Stimulated activated CD8-positive, alpha-beta memory T cell treated with anti-CD3 and anti-CD28 coated beads, Interleukin-15, amount 100 ng/mL, for 4 hours (primary cell): ENCODE data around the gene SF3A1.

Experiments used
- DNase-seq, 2 donors: peaks; one replicate each; pipeline ENCODE4 v3.0.0-alpha.2; 2020; ENCODE audit warnings: low read depth in 2 of 2

Gene SF3A1

DNA sequence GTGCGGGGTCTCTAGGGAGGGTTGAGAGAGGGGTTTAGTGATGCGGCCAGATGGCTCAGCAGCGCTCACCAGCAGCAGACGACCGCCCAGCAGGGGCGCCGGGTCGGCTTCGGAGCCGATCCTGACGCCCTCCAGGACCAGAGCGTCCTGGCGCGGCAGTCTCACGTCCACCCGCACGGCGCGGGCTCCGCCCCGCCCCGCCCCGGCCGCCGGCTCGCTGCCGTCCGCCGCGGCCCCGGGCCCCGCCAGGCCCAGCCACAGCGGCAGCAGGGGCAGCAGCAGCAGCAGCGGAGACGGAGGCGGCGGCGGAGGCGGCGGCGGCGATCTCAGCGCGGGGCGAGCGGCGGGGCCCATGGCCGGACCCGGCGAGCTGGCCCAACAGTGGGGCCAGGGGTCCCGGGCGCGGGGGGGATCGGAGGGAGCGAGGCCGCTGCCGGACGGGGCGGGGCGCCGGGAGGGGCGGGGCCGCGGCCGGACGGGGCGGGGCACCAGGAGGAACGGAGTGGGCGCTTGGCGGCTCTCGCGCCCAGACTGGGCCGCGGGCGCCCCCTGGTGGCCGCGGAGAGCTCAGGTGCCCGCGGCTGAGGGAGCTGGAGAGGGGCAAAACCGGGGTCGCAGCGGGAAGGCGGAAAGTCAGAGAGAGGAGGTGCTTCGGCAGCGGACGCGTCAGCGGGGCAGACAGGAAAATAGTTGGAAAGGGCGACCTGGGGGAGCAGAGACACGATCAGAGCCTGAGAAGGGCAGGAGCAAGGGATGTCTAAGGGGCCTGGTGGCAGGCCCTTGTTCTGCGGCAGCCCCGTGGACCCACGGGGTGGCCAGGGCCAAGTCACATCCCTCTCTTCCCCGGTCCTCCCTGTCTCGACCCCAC is 30.5 kb upstream of the SF3A1 start, which contains the start of gene RNF215:
RNF215 (minus strand) TSS at position 452 of the 868 bp plus-strand sequence; CDS start at position 354, 98 bp downstream.
- DNase-seq = peak; percentile 44 to 60

GRCh38 chr22:30386608-30386959 is 29.9 kb upstream of the SF3A1 start:
- no peak for DNase-seq

GRCh38 chr22:30385942-30386341 is 29.2 kb upstream of the SF3A1 start:
- DNase-seq = no peak

DNA sequence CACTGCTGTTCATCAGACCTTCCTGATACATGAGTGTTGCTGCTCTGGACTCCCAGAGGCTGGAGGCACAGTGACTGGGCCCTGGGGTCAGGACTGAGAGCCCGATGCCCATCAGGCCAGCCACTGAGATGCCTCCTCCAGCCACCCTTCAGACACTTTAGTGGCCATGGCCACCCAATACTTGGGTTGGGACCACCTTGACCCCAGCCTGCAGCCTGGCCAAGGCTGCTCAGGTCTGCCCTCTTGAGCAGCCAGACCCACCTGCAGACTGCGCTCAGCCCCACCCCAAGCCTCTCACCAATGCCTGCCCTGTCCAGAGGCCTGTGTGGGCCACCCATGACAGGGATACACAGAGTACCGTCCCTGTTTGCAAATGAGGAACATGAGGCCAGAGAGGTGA is 26.4 kb upstream of the SF3A1 start:
- DNase-seq = no peak

DNA sequence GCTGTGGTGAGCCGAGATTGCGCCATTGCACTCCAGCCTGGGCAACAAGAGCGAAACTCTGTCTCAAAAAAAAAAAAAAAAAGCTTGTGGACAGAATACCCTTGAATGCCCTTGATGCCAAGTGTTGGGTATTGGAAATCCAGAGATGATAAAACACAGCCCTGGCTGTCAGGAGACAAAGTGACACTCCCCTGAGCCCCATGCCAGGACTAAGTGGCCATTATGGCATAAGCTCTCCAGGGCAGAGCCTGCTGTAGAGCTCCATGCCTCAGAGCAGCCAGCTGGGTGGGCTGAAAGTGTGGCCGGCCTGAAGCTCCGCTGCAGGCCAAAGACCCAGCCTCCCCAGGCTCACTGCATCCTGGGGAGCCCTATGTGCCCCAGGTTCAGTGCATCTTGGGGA is 25.6 kb upstream of the SF3A1 start:
- no peak for DNase-seq

DNA sequence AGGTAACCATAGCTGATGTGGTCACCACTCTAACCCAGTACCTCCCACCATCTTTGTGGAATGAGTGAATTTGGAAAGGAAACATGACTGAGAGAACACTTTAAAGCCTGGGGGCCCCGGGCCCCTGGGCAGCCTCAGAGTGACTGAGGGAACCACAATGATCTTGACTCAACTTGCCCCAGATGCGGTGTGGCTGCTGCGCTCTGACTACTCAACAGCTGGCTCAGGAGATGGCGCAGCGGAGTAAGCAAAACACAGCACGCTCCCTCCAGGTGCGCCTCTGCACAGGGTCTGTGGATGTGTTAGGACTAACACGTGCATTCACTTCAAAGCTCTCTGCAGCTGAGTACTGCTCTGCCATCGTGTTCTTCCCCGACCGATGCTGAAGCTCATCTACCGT is 24.6 kb upstream of the SF3A1 start:
- DNase-seq = no peak

- DNase-seq = no peak
Measured at GRCh38 chr22:30380011-30380410, 23.3 kb upstream of the SF3A1 start.

- no peak for DNase-seq
Measured at GRCh38 chr22:30375312-30375849, 18.7 kb upstream of the SF3A1 start.

GRCh38 chr22:30373331-30374325 is 16.9 kb upstream of the SF3A1 start:
- no peak for DNase-seq

GRCh38 chr22:30372915-30373314 is 16.2 kb upstream of the SF3A1 start:
- no peak for DNase-seq

- no peak for DNase-seq
Measured at GRCh38 chr22:30371981-30372380, 15.3 kb upstream of the SF3A1 start.

DNA sequence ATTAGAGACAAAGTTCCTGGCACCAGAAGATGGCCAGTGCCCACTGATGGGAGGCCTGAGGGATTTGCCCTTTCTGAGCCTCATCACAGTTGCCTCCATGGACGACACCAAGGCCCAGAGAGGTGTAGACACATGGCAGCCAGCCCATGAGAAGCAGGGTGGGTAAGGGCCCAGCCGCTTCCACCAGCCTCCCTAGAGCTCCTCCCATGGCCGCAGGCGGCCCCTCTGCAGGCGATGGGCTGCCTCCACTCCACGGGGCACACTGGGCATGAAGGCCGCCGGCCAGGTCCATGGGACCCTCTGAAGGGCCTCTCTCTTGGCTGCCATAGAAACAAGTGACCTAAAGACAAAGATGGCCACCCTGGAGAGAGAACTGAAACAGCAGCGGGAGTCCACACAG is 14.6 kb upstream of the SF3A1 start:
- DNase-seq = no peak

GRCh38 chr22:30370641-30371230 is 14.0 kb upstream of the SF3A1 start:
- no peak for DNase-seq

GRCh38 chr22:30368420-30368819 is 11.7 kb upstream of the SF3A1 start:
- DNase-seq = no peak

- no peak for DNase-seq
Measured at GRCh38 chr22:30365891-30366290, 9.2 kb upstream of the SF3A1 start.

DNA sequence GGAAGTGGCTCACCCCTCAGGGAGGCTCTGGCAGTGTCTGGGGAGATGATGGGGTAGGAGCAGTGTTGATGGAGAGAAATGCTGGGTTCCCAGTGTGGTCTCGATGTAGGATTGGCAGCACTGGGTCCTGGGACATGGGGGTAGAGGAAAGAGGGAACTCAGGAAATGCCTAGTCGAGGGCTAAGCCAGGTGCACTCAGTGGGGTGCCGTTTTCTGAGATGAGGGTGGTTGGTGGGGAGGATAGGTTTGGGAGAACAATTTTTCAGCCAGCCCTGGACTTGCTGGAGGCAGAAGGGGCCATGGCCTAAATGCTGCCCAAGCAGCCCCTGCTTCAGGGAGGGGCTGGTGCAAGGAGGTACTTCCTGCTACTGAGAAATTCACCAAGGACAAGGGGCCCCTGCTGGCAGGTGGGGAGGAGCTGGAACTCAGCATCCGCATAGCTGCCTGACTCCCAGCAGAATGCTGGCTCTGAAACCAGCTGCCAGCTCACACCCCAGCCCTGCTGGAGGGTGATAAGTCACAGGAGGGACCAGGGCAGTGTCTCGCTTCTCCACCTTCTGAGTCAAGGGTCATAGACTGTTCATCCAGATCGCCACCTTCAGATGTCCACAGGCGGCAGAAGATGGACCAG is 6.1 kb upstream of the SF3A1 start:
- no peak for DNase-seq

DNA sequence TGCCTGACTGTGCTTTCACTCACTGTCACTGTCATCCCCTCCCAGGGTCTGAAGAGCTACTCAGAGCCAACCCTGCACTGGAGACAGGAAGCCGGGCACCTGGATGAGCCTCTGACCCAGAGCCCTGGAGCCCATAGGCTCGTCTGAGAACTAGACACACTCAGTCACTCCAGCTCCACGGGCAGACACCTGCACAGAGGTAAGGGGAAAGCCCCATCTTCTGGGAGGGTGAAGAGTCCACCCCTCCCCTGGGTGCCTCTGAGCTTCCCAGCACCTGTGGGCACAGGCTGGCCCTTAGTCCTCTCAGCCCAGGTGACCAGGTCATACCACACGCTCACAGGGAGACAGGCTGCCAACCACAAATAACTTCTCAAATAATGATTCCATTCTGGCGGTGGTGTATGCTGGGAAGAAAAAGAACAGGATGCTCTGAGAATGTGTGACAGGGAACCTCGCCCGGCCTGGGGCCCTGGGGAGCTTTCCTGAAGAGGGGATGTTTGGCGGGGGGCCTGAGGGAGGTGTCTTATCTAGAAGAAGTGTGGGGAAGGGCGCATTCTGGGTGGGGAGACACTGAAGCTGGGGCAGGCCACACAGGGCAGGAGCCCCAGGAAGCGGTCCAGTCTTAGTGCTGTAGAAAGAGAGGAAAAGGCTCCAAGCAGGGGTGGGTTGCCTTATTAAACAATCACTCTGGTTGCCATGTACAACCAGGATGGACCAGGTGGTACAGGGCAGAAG is 5.4 kb upstream of the SF3A1 start:
- DNase-seq = no peak

GRCh38 chr22:30358541-30358940 is 1.8 kb upstream of the SF3A1 start:
- DNase-seq = no peak

DNA sequence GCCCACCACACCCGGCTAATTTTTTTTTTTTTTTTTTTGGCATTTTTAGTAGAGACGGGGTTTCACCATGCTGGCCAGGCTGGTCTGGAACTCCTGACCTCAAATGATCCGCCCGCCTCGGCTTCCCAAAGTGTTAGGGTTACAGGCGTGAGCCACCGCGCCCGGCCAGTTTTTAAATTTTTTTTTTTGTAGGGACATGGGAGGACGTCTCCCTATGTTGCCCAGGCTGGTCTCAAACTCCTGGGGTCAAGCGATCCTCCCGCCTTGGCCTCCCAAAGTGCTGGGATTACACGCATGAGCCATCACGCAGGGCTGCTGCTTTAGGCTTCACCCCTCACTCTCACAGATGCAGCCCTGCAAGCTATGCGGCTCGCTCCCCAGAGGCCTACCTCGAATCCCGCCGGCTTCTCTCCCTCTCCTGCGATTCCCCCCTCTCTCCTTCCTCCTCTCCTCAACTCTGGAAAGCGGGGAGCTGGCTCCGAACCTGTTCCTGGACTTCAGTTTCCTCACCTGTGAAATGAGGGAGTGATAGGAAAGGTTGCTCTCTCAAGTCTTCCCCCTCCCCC is 1.0 kb upstream of the SF3A1 start:
- DNase-seq = no peak

- no peak for DNase-seq
Measured at GRCh38 chr22:30357236-30357570, 509 bp upstream of the SF3A1 start.

DNA sequence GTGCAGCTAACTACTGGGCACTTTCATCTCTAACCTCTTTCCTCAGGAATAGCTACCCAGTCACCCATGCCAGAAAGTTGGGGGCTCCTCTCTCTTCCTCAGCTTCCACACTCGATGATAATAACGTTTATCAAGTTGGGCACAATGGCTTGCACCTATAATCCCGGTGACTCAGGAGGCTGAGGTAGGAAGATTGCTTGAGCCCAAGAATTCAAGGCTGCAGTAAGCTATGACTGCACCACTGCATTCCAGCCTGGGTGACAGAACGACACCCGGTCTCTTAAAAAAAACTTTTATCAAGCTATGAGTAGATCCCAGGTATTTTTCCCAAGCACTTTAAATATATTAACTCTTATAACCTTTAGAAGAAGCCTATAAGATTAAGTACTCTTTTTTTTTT is 2.0 kb downstream of the SF3A1 start:
- DNase-seq = no peak
